ENCODE results near the gene TRPM3.
"Not testable (repeated sequence)": the region's sequence is repeated elsewhere in the genome, so short reads cannot be mapped to it uniquely, and the experiment has no call there.

TRPM3 gene

DNA sequence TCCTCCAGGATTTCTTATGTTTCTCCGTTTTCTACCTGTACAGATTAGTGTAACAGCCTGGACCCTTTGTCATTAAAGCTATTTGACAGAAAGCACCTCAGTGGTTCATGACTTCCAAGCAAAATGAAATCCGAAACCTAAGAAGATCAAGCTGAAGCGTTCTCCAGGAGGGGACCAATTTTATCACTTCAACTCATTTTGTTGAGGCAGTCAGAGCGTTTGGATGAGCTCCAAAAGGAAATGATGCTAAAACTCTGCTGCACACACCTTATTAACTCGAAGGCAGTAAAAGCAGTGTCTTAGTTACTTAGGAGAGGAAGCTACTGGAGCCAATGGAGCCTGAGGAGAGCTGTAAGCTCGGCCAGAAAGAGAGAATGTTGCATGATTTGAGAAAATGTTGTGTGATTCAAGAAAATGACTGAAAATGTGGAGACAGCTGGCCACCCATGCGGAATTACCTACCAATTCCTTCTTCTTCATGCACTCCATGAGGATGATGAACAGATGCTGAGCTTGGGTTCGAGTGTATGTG is 360.2 kb downstream of the TRPM3 start:
- TF ChIP-seq, protein P1, sequence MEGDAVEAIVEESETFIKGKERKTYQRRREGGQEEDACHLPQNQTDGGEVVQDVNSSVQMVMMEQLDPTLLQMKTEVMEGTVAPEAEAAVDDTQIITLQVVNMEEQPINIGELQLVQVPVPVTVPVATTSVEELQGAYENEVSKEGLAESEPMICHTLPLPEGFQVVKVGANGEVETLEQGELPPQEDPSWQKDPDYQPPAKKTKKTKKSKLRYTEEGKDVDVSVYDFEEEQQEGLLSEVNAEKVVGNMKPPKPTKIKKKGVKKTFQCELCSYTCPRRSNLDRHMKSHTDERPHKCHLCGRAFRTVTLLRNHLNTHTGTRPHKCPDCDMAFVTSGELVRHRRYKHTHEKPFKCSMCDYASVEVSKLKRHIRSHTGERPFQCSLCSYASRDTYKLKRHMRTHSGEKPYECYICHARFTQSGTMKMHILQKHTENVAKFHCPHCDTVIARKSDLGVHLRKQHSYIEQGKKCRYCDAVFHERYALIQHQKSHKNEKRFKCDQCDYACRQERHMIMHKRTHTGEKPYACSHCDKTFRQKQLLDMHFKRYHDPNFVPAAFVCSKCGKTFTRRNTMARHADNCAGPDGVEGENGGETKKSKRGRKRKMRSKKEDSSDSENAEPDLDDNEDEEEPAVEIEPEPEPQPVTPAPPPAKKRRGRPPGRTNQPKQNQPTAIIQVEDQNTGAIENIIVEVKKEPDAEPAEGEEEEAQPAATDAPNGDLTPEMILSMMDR (conservative IDR thresholded peaks at IDR 0.05; ENCODE audit: low read depth, low read length), result no peak
- no peak overlapping the region for H3K4me3 ChIP-seq (ENCODE audit: low read depth, low read length)
- no peak for DNase-seq (ENCODE audit: low read depth)

DNA sequence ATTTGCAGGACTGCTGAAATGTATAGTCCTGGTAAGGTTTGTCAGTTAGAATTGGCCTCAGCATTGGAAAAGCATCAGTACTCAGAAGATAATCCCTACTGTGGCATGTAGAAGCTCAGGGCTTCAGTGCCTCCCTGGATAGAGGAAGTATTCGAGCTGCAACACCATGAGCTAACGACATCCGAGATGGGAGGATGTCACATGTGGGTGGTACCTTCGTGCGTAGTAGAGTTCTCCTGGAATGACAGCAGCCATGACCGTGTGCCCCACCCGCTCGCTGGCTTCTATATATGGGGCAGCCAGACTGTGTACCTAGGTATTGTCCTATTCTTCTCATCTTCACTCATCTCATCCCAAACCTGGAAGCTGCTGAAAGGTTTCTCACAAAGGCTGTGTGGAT is 361.2 kb downstream of the TRPM3 start:
- TF ChIP-seq, protein P1 (conservative IDR thresholded peaks at IDR 0.05; ENCODE audit: low read depth, low read length), result no peak
- no peak for DNase-seq (ENCODE audit: low read depth)
- no peak overlapping the region for H3K4me3 ChIP-seq (ENCODE audit: low read depth, low read length)

DNA sequence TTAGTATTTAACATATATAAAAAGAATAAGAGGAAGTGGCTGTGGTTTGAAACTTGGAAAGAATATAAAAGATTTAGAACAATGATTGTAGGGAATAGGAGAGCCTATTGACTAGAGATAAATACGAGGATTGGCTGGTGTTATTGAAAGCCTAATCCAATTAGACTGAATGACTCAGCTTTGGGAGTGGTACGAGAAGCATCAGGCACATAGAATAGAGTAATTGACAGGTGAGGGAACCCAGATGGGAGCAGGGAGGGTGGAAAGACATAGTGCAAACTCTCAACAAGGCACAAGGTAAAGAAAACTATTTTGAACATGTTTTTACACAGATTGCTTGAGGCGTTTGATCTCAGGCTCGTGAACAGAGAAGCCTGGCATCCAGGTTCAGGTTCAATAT is 368.1 kb downstream of the TRPM3 start:
- TF ChIP-seq, protein P1 (conservative IDR thresholded peaks at IDR 0.05; ENCODE audit: low read depth, low read length), result no peak
- no peak overlapping the region for H3K4me3 ChIP-seq (ENCODE audit: low read depth, low read length)
- no peak for DNase-seq (ENCODE audit: low read depth)

DNA sequence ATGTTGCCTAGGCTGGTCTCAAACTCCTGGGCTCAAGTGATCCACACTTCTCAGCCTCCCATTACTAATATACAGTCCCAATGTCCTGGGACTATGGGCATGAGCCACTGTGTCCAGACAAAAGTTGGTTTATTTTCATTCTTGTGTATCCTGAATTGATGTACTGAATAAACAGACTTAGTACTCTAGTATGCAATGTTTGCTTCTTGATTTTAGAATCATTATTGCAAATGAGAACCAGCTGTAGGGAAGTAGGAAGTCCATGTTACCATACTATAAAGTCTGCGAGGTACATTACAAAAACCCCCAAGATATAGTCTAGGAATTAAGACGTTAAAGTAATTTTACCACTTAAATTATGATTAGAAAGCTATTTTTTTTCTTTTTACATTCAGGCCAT is 372.4 kb downstream of the TRPM3 start:
- TF ChIP-seq, protein P1 (conservative IDR thresholded peaks at IDR 0.05; ENCODE audit: low read depth, low read length), result no peak
- no peak overlapping the region for H3K4me3 ChIP-seq (ENCODE audit: low read depth, low read length)
- no peak for DNase-seq (ENCODE audit: low read depth)

DNA sequence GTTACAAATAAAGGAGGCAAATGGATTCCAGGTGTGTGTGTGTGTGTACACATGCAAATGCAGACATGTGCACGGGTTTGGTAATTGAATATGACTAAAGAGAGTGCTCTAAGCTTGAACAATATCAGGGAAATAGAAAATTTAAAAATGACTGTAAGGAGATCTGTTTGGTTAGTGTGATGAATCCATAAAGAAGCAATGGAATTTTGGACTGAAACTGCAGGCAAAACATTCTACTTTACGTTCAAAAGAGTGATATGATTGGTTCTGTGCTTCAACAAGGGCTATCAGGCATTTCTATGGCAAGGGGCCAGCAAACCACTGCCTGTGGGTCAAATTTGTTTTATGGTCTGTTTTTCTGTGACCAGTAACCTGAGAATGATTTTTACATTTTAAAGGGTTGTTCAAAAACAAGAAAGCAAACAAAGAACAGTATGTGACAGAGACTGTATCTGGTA is 374.1 kb downstream of the TRPM3 start:
- DNase-seq (ENCODE audit: low read depth), result peak; percentile 4
- H3K4me3 ChIP-seq (ENCODE audit: low read depth, low read length), result no peak overlapping the region
- TF ChIP-seq, protein P1 (conservative IDR thresholded peaks at IDR 0.05; ENCODE audit: low read depth, low read length), result no peak

DNA sequence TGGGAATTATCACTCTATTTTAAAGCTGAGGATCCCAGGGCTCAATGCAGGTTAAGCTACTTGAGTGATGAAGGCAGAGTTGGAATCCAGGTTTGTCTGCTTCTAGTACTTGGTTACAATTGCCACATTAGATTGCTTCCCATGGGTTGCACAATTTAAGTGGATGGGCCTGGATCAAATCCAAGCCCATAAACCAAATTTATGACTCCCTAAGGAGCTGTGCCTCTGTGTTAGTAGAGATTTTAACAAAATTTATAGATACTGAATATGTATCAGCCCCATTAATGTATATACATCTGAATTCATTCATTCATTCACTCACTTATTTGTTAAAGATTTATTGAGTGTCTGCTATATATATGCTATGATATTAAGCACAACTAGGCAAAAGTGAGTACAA is 374.7 kb downstream of the TRPM3 start:
- DNase-seq (ENCODE audit: low read depth), result no peak
- TF ChIP-seq, protein P1 (conservative IDR thresholded peaks at IDR 0.05; ENCODE audit: low read depth, low read length), result no peak
- H3K4me3 ChIP-seq (ENCODE audit: low read depth, low read length), result no peak overlapping the region

DNA sequence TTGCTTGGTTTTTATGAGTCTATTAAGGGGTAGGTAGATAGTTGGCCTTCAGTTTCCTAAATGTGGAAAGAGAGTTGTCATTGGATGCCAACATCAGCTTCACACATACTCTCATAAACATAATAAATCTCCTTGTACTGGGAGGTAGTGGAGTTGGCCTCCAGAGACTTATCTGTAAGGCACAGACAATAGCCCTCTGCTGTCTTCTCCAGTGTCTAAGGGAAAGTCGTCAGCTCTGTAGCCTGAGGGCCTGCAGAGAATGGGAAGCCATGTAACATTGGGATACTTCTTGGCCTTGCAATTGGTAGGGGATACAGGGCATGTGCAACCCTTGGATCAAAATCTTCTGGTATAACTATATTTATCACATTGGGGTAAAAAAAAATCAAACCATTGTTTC is 375.1 kb downstream of the TRPM3 start:
- TF ChIP-seq, protein P1 (conservative IDR thresholded peaks at IDR 0.05; ENCODE audit: low read depth, low read length), result no peak
- no peak for DNase-seq (ENCODE audit: low read depth)
- H3K4me3 ChIP-seq (ENCODE audit: low read depth, low read length), result no peak overlapping the region

DNA sequence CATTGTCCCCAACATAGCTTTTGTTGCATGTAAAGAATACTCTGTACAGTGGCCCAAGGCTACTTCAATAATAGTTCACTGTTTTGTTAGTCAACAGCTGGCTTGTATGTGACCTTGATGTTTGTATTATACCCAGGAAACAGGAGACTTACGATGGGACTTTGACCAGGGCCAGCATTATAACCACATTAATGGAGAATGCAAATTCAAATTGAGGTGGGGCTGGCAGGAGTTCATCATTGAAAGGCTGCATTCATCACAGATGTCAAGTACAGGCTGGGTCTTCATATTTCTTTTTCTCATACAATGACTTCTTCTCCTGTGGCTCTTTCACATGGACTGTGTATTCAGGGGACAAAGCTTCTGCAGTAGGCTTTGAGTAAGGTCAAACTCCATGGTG is 396.6 kb downstream of the TRPM3 start:
- H3K4me3 ChIP-seq (ENCODE audit: low read depth, low read length); DNase-seq (ENCODE audit: low read depth): not testable (repeated sequence)

DNA sequence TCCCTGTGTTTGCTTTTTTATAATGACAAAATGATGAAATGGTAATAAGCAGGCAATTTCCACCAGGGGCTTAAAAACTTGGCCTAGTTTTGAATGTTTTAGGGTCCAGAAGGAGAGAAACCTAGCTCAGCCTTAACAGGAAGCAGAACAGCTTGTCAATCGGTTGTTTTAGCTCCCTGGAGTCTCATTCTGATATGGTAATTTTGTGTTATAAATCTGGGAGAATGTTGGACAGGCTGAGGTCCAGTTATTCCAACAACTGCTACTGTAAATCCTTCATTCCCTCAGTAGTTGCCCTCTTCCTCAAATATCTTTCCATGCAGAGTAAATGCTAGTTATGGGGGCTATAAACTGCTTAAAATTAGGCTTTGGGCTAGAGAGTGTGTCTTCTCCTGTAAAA is 397.4 kb downstream of the TRPM3 start:
- H3K4me3 ChIP-seq (ENCODE audit: low read depth, low read length); DNase-seq (ENCODE audit: low read depth): not testable (repeated sequence)

DNA sequence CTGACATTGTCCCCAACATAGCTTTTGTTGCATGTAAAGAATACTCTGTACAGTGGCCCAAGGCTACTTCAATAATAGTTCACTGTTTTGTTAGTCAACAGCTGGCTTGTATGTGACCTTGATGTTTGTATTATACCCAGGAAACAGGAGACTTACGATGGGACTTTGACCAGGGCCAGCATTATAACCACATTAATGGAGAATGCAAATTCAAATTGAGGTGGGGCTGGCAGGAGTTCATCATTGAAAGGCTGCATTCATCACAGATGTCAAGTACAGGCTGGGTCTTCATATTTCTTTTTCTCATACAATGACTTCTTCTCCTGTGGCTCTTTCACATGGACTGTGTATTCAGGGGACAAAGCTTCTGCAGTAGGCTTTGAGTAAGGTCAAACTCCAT is 414.6 kb downstream of the TRPM3 start:
- not testable (repeated sequence) for DNase-seq (ENCODE audit: low read depth); H3K4me3 ChIP-seq (ENCODE audit: low read depth, low read length)
